HG03460 (cell line): ENCODE results near the gene SST.
"Not testable (repeated sequence)": the region's sequence is repeated elsewhere in the genome, so short reads cannot be mapped to it uniquely, and the experiment has no call there.

ENCODE experiments used
- ATAC-seq: cut with Tn5 transposase; IDR thresholded peaks from one replicate; pipeline ENCODE4 v1.9.1; 2021; ENCODE audit not compliant: unreplicated experiment

The SST gene

GRCh38 chr3:187684880-187685279, 14.7 kb upstream of the SST start:
- no peak for ATAC-seq

GRCh38 chr3:187684444-187684843, 14.2 kb upstream of the SST start:
- ATAC-seq: no peak

DNA sequence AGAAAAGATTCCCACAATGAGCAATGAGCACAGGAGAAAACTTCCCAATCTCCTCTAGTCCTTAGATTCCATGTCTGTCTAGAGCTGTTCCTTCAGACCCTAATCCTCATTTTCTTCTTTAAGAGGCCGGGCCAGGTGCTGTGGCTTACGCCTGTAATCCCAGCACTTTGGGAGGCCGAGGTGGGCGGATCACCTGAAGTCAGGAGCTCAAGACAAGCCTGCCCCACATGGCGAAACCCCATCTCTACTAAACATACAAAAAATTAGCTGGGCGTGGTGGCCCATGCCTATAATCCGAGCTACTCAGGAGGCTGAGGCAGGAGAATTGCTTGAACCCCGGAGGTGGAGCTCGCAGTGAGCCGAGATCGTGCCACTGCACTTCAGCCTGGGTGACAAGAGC, 11.6 kb upstream of the SST start:
- not testable (repeated sequence) for ATAC-seq

GRCh38 chr3:187679638-187680396, 9.6 kb upstream of the SST start:
- peak; percentile 90 for ATAC-seq

DNA sequence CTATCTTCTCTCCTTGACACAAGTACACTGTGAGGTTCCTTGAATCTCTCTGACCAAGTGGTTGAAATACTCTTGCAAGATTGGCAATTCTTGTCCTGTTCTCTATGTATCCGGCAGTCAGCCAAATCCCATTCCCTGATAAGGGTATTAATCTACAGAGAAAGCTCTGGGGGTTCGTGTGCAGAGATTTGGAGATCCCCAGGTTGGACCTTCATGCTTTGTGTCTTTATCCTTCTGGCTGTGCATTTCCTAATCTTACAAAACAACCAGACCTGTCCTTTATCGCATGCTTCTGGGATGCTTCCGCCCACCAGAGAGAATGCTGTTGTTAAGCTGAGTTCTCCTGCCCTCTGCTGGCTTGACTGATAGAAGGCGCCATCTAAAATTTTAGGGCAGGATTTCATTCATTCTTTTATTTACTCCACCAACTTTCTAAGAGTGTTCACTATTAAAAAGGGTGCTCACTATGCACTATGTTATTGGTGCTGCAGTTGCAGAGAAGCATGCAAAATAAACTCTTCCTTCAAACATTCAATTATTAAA, 8.6 kb upstream of the SST start:
- ATAC-seq: no peak

GRCh38 chr3:187677604-187678003, 7.4 kb upstream of the SST start:
- ATAC-seq: no peak

GRCh38 chr3:187673012-187673411, 2.8 kb upstream of the SST start:
- no peak for ATAC-seq

DNA sequence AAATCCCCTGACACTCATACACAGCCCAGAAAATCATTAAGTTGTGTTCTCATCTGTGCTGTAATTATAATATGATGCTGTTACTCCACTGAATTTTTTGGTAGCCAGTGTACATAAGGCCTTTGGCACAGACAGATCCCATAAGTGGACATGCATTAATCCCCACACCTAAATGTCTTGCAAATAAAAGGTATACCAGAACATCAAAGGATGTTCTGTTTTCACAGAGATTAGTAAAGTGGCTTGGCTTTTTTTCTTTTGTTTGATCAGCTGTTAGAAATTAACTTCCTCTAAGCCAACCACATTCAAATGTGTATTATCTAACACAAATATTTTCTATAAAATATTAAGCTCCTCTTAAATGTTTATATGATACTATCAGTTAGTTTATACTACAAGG, 2.7 kb downstream of the SST start:
- no peak for ATAC-seq

DNA sequence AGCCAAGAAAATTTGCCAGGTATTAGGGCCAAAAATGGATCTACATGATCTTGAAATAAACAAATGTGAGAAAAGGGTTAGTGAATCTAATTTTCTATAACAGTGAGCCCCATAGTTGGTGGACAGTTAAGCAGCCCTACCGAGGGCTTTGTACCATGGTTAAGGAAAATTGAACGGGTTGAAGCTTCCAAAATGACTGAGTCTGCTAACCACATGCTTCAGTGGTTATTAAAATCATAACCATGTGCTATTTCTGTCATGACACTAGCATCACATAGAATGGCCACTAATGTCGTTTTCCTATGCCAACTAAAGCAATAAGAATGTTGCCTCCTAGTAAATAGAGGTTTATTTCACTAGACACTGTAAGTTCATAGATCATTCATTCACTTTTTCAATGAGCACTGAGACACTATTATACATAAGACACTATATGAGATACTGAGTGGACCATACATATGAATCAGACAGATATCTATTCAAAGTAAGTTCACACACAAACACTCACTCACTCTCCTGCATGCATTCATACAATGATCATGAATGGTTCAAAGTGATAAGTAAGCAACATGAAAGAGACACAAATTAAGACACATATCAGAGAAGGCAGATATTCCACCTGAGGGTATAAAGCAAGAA, 4.3 kb downstream of the SST start:
- ATAC-seq: no peak

DNA sequence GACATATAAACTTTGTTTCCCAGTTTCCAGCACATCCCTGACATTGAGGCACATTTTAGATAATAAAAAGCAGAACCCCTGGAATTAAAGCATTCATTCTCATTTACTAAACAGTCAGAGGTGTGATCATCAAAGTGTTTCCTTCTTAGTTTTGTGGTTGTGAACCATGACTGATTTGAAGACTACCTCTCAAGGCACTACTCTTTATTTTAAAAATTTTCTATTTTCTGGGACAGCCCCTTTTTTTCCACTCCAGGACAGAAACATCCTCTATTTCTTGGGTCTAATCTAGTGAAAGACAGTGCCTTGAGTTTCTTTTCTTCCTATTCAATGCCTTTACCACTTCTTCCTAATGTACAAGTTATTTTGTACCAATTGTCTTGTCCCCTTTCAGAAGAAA, 5.2 kb downstream of the SST start:
- ATAC-seq: no peak

- ATAC-seq: no peak
These were observed 7.3 kb downstream of the SST start for GRCh38 chr3:187662848-187663409.

- no peak for ATAC-seq
These were observed 8.9 kb downstream of the SST start for GRCh38 chr3:187661267-187661666.

DNA sequence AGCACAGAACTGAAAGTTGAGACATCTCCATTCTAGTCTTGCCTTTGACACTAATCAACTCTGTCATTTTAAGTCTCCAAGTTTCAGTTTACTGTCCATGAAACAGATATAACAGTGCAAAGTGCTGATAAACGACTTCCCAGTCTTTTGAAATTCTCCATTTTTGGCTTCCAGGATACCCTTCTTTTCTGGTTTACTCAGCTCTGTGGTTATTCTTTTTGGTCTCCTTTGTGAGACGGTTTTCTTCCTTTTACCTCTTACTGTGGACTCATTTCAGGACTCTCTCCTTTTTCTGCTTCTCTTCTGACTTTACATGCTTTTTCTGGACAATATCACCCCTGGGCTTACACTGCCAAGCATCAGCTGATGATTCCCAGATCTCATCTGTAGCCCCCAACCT, 18.9 kb downstream of the SST start:
- ATAC-seq: no peak

GRCh38 chr3:187648177-187648576, 22.0 kb downstream of the SST start:
- peak; percentile 97 for ATAC-seq

- ATAC-seq: no peak
These were observed 23.1 kb downstream of the SST start for GRCh38 chr3:187646906-187647660.

- not testable (repeated sequence) for ATAC-seq
These were observed 24.8 kb downstream of the SST start for GRCh38 chr3:187645379-187645778.

DNA sequence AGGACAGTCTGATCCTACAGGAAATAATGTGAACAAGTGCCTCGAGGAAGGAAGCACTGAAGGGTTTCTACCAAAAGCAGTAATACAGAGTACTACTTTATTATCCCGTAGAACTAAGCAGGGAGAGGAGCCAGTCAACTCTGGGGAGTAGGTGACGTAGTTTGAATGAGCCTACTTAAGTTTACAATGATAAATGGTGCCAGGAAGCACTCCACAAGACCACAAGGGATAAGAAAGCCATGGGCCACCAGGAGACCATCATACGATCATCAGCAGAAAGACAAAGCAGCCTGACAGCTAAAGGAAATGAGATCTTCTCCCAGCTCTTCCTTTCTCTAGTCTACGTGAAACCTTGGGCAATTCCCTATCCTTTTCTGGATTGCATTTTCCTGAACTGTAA, 27.3 kb downstream of the SST start:
- no peak for ATAC-seq

DNA sequence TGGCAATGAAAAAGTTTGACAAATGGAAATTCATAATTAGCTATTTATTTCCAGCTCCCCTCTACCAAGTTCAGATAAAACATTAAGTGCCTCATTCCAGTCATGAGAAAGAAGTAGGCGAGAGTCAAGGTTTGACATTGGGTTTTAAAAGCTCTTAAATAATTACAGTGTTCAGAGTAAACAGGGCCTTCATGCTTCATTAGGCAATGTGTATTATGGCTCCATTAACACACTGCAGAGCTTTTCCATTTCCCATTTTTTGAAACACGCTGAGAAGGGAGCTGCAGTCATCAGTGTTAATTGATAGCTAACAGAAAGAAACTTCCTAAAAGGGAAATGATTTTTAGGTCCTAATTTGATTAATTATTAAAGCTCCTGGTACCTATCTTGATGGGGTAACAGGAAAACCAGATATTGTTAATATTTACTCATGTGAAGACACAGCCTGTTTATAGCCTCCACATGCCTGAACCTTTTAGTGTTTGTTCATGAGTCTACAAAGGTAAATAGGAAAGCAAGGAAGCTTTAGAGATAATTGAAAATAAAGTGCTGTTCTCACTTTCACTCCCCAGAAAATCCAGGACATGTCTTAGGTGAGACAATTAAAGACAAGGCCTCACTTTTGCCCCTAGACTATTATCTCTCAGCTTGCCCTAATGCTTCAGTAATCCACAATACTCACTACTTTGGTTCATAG, 28.7 kb downstream of the SST start:
- no peak for ATAC-seq

DNA sequence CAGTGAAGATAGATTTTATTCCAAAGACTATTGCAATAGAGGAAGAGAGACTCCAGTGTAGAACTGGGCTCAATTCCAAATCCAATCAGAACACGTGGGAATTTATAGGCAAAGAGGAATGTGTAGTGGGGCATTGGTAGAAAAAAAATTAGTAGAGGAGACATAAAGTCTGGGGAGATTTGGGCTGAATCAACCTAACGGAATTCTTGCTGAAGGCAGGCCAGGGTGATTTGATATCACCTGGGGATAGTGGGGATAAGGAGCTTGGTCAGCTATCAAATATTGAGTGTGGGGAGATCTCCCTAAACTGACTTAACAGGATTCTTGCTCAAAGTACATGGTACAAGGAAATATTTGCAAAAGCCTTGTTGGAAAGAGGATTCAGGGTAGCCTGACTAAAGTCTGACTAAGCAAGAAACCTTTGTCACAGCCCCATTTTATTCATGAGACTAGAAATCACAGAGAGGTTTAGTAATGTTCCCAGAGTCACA, 29.6 kb downstream of the SST start:
- ATAC-seq: no peak

DNA sequence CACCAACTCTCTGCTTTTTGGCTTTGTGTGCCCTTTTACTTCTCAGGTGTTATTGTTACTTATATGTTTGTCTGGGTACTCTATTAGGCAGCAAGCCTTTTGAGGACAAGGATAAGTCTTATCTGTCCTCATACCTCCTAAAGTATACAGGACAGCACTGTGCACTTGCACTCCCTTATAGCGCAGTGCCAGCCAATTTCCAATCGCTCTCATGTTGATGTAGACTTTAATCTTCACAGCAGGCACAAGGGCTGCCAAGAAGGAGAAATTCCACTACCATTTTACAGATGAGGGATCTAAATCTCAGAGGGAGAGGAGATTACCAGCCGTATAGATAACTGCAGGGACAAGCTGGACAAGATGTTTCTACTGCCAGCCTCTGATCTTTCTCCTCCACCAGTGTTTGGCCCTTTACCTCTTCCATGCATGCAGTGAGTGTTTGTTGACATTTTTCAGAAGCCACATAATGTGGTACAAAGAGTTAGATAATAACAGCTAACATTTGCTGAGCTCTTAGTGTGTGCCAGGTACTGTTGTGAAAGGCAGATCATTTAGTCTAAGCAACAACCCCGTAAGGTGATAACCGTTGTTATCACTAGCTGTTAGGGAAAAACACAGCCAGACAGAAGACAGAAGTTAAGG, 30.1 kb downstream of the SST start:
- no peak for ATAC-seq
